ENCODE data around the gene CNNM1.

- no peak for TF ChIP-seq POLR2A (IDR thresholded peaks at IDR 0.05)
- TF ChIP-seq, protein P1, sequence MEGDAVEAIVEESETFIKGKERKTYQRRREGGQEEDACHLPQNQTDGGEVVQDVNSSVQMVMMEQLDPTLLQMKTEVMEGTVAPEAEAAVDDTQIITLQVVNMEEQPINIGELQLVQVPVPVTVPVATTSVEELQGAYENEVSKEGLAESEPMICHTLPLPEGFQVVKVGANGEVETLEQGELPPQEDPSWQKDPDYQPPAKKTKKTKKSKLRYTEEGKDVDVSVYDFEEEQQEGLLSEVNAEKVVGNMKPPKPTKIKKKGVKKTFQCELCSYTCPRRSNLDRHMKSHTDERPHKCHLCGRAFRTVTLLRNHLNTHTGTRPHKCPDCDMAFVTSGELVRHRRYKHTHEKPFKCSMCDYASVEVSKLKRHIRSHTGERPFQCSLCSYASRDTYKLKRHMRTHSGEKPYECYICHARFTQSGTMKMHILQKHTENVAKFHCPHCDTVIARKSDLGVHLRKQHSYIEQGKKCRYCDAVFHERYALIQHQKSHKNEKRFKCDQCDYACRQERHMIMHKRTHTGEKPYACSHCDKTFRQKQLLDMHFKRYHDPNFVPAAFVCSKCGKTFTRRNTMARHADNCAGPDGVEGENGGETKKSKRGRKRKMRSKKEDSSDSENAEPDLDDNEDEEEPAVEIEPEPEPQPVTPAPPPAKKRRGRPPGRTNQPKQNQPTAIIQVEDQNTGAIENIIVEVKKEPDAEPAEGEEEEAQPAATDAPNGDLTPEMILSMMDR (IDR thresholded peaks at IDR 0.05) = no peak
These were observed 8.7 kb downstream of the CNNM1 start for GRCh38 chr10:99337901-99338300.
